HS-5 (cell line): ENCODE measurements around the gene NPHP4.
"Not testable (repeated sequence)": the region's sequence is repeated elsewhere in the genome, so short reads cannot be mapped to it uniquely, and the experiment has no call there.

Experiments used
- DNase-seq: peaks from one replicate; pipeline ENCODE4 v3.0.0-alpha.2; 2012; ENCODE audit warnings: low read depth

Gene NPHP4

DNA sequence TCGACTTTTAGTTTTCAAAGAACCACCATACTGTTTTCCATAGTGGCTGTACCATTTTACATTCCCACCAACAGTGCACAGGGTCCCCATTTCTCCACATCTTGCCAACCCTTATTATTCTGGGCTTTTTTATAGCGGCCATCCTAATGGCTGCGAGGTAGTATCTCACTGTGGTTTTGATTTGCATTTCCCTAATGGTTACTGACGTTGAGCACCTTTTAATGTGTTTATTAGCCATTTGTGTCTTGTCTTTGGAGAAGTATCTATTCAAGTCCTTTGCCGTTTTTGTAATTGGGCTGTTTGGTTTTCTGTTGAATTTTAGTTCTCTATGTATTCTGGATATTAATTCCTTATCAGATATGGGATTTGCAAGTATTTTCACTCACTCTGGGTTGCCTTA lies 31.1 kb upstream of the NPHP4 start:
- no peak for DNase-seq

DNA sequence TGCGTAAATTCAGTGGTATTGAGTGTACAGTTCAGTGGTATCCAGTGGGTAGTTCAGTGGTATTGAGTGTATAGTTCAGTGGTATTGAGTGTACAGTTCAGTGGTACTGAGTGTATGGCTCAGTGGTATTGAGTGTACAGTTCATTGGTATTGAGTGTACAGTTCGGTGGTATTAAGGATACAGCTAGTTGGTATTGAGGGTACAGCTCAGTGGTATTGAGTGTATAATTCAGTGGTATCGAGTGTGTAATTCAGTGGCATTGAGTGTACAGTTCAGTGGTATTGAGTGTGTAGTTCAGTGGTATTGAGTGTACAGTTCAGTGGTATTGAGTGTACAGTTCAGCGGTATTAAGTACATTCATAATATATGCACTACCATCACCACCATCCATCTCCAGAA lies 30.0 kb upstream of the NPHP4 start:
- DNase-seq = no peak

GRCh38 chr1:6019166-6019845 lies 27.1 kb upstream of the NPHP4 start:
- DNase-seq = no peak

DNA sequence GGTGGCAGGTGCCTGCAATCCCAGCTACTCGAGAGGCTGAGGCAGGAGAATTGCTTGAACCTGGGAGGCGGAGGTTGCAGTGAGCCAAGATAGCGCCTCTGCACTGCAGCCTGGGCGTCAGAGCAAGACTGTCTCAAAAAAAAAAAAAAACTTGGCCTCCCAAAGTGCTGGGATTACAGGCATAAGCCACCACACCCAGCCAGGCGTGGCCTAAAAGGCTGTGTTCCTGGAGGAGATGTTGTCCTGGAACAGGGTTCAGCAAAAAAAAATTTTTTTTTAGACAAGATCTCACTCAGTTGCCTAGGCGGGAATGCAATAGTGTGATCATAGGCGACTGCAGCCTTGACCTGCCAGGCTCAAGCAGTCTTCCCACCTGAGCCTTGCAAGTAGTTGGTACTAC lies 25.4 kb upstream of the NPHP4 start:
- DNase-seq = not testable (repeated sequence)

GRCh38 chr1:6016191-6016865 lies 24.1 kb upstream of the NPHP4 start:
- no peak for DNase-seq

GRCh38 chr1:6014130-6014999 lies 22.1 kb upstream of the NPHP4 start:
- no peak for DNase-seq

- no peak for DNase-seq
These were observed 21.3 kb upstream of the NPHP4 start for GRCh38 chr1:6013491-6013890.

DNA sequence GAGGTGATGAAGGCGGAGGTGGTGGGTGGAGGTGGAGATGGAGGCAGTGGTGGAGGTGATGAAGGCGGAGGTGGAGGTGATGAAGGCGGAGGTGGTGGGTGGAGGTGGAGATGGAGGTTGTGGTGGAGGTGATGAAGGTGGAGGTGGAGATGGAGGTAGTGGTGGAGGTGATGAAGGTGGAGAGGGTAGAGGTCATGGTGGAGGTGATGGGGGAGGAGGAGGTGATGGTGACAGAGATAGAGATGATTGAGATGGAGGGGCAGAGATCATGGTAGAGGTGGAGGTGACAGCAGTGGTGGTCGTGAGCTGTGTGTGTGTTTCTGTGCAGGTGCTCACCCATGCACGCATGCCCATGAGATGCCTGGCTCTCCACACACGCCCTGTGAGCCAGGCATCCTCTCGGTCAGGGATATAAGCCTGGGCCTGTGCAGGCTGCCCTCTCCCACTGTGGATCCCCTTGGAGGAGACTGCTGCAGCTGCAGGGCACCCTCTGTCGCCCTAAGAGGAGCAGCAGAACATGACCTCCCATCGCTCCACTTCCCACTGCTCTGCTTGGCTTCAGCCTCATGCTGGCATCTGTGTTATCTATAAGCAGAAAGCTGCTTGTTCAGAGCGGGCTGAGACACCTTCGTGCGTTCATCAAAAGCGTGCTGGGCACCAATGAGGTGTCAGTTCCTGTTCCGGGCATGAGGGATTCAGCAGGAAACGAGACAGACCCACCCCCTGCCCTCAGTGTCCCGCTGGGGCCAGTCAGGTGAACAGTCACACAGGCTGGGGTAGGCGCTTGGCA lies 20.5 kb upstream of the NPHP4 start:
- no peak for DNase-seq

- no peak for DNase-seq
These were observed 19.7 kb upstream of the NPHP4 start for GRCh38 chr1:6011946-6012258.

DNA sequence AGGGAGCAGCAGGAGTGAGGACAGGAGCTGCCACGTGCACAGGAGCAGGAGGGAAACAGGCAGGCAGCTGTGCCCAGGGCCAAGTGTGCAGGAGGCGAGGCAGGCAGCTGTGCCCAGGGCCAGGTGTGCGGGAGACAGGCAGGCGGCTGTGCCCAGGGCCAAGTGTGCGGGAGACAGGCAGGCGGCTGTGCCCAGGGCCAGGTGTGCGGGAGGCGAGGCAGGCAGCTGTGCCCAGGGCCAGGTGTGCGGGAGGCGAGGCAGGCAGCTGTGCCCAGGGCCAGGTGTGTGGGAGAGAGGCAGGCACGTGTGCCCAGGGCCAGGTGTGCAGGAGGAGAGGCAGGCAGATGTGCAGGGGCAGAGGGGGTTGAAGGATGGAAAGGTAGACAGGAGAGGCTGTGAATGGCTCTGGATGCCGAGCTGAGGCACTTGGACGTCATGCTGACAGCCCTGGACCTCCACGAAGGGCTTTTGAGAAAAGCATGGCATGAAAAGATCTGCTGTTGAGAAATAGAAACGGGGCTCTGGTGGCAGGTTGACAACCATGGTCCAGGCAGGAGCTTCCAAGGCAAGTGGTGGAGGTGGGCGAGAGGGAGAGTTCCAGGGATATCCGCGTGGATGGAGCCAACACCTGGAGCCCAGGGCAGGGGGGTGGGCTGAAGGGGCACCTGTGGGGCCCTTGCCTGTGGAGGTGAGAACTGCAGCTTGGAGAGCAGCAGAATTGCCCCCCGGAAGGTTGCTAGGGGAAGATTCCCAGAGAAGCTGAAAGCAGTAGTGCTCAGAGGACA lies 19.1 kb upstream of the NPHP4 start:
- no peak for DNase-seq

DNA sequence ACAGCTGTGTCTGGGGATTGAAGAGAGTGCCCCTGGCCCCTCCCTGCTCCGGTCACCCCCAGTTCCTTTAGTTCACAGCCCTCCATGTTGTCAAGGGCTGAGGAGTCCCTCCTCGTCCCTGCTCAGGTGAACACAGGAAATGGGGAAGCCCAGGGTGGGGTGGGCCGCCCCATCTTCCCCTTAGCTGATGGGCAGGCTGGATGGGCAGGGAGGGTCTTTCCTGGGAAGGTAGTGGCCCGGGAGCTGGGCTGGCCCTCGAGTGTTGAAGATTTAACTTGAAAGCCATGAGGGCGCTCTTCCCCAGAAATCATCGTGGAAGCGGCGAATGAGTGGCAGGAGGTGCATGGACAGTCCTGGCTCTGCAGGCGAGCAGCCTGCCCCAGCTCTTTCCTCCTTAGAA lies 18.3 kb upstream of the NPHP4 start:
- DNase-seq = no peak

DNA sequence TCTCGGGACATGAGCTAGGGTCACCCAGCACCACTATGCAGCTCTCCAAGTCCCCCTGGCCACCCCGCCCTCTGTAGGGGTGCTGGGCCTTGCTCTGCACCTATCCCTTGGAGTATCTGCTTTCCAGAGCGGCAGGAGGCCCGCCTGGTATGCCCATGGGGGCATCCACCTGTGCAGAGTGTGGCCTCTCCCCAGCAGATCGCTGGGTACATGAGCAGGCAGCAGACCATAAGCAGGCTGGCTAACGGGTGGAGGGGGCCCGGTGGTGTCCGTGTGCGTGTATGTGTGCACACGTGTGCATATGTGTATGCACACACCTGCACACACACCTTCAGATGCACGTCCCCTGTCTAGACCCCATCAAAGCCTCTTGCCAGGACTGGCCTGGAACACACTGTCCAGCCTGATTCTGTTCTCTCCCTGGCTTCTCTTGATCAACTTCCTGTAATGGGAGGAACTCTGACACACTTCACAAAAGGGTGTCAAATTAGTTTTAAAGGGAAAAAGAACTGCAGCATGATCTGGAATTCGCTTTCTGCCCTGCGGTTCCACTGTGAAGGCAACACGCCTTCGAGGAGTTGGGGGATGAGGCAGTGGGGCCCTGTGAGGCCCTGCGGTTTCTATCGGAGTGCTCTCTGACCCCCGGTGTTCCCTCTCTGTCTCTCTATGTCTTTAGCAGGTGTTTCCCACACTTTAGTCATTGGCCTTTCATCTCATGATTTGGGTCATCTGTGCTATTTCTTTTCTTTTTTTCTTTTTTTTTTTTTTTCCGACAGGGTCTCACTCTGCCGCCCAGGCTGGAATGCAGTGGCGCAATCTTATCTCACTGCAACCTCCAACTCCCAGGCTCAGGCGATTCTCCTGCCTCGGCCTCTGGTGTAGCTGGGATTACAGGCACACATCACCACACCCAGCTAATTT lies 17.2 kb upstream of the NPHP4 start:
- no peak for DNase-seq

DNA sequence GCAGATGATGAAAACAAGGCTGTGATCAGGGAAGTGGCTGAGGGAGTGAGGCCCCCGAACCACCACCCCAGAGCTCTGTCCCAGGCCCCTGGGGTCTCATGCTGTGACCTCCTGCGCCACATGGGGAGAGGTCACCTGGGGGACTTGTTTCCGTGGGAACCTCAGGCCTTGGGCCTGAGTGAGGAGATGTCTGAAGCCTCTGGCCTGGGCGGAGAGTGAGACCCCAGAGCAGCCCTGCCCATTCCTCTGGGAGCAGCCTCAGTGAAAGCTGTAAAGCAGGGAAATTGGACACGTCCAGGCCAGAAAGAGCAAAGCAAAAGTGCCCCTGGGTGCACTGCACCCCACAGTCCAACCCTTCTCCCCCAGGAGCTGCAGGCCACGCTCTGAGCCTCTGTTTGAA lies 16.5 kb upstream of the NPHP4 start:
- DNase-seq = no peak

- no peak for DNase-seq
These were observed 15.8 kb upstream of the NPHP4 start for GRCh38 chr1:6008084-6008415.

GRCh38 chr1:6007318-6008083 lies 15.3 kb upstream of the NPHP4 start:
- DNase-seq = no peak

DNA sequence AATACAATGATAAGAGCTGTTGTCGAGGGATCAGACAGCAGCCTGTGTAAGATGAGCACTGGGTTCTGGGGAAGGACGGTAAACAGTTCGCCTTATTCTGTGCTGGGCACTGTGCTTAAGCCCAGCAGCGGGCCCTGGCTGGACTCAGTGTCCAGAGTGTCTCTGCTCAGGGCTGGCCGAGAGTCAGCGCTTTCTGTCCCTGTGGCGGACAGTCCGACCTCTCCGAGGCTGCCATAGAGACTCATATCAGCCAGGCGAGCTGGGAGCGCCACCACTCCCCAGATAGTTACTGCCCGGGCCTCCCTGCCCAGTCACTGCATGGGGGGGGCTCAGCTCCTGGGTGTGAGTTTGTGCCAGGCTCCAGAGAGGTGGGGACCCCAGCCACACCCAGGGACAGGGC lies 14.7 kb upstream of the NPHP4 start:
- no peak for DNase-seq

DNA sequence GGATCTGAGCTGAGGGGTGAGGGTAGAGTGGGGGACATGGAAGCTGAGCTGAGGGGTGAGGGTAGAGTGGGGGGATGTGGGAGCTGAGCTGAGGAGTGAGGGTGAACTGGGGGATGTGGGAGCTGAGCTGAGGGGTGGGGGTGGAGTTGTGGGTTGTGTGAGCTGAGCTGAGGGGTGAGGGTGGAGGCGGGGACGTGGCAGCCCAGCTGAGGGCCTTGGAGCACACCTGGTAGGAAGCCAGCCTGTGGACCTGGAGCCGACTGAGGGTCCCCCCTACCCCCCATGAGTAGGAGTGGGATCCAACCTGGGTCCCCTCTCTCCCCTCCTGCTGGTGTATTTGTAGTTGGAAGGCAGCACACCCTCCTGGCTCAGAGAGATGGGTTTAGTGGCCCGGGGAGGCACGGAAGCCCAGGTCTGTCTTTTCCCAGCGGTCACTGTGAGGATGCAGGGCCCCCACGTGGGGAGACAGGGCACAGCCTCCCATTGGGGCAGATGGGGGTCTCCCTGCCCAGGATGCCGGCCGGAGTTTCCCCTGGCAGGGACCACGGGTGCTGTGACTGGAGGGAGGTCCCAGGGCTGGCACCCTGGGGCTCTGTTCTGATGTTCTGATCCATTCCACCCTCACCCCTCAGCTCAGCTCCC lies 13.2 kb upstream of the NPHP4 start:
- no peak for DNase-seq

- no peak for DNase-seq
These were observed 12.3 kb upstream of the NPHP4 start for GRCh38 chr1:6004412-6005123.
